Tibial artery (tissue), 4 donors: ENCODE measurements around the gene OR6M1.

Experiments
- DNase-seq, 2 donors: peaks; one replicate each; pipeline ENCODE4 v3.0.0-alpha.2; 2019
- H3K27ac ChIP-seq, 2 donors: fragments of 200-600 bp; sonication (generic) in 1 of 2; 1 replicate in 1 of 2; 2 replicates in 1 of 2; pipeline ENCODE4 v1.5.1; 2018 to 2019; ENCODE audit warnings: mild to moderate bottlenecking in 1 of 2
- H3K27me3 ChIP-seq, 2 donors: fragments of 200-600 bp; sonication (generic) in 1 of 2; one replicate each; pipeline versions ENCODE4 v1.5.1 to v1.6.0; 2016 to 2019
- H3K36me3 ChIP-seq, 3 donors: fragments of 200-600 bp; sonication (generic) in 2 of 3; one replicate each; pipeline ENCODE4 v1.5.1; 2016 to 2019; ENCODE audit warnings: mild to moderate bottlenecking in 2 of 3
- H3K4me1 ChIP-seq, 4 donors: fragments of 200-600 bp; sonication (generic) in 2 of 4; 1 replicate in 3 of 4; 2 replicates in 1 of 4; pipeline ENCODE4 v1.5.1; 2016 to 2019
- H3K4me3 ChIP-seq, 2 donors: fragments of 200-600 bp; sonication (generic) in 1 of 2; 1 replicate in 1 of 2; 2 replicates in 1 of 2; pipeline ENCODE4 v1.5.1; 2018 to 2019; ENCODE audit warnings: mild to moderate bottlenecking in 2 of 2
- H3K9me3 ChIP-seq, 3 donors: fragments of 200-600 bp; sonication (generic) in 1 of 3; one replicate each; pipeline ENCODE4 v1.5.1; 2016 to 2019
- intact Hi-C: fragments of 100-400 bp; cut with DNase I; formaldehyde crosslinking; loops from one replicate; pipeline ENCODE4 v1.15.0; 2023; ENCODE audit warnings: low total_unique reads
- TF ChIP-seq, protein P1 (sequence below), 2 experiments: fragments of 200-600 bp in 1 of 2; fragments of 450-650 bp in 1 of 2; IDR thresholded peaks; one replicate each; pipeline ENCODE4 v1.5.1; 2017 to 2019; ENCODE audit warnings: antibody characterized with exemption in 2 of 2, mild to moderate bottlenecking in 1 of 2, moderate library complexity in 1 of 2

OR6M1 gene

DNA sequence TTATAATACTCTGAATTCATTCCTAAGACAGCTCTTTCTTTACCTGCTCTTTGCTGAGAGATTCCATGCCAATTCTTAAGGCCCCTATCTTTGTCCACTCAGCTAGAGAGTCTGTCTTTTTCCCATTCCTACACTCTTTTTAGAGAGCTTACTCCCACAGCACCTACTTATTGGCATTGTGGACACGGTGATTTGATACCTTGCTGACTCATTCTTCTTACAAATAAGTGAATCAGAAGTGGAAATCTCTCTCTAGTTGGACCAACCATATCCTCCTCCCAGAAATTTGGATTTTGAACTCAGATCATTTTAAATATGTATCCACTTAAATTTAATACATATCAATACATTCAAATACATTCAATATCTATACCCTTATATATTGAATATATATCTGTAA is 32.5 kb upstream of the OR6M1 start:
- H3K27ac ChIP-seq = no peak overlapping the region
- no peaks in the 10 kb centered on the region for H3K27me3 ChIP-seq
- H3K4me3 ChIP-seq = no peak overlapping the region
- intact Hi-C loops = no loop called here
- no peak for DNase-seq
- no peaks in the 10 kb centered on the region for H3K36me3 ChIP-seq
- H3K9me3 ChIP-seq = no peaks in the 10 kb centered on the region
- H3K4me1 ChIP-seq = no peaks in the 10 kb centered on the region
- TF ChIP-seq, protein P1, sequence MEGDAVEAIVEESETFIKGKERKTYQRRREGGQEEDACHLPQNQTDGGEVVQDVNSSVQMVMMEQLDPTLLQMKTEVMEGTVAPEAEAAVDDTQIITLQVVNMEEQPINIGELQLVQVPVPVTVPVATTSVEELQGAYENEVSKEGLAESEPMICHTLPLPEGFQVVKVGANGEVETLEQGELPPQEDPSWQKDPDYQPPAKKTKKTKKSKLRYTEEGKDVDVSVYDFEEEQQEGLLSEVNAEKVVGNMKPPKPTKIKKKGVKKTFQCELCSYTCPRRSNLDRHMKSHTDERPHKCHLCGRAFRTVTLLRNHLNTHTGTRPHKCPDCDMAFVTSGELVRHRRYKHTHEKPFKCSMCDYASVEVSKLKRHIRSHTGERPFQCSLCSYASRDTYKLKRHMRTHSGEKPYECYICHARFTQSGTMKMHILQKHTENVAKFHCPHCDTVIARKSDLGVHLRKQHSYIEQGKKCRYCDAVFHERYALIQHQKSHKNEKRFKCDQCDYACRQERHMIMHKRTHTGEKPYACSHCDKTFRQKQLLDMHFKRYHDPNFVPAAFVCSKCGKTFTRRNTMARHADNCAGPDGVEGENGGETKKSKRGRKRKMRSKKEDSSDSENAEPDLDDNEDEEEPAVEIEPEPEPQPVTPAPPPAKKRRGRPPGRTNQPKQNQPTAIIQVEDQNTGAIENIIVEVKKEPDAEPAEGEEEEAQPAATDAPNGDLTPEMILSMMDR (IDR thresholded peaks at IDR 0.05) = no peak

DNA sequence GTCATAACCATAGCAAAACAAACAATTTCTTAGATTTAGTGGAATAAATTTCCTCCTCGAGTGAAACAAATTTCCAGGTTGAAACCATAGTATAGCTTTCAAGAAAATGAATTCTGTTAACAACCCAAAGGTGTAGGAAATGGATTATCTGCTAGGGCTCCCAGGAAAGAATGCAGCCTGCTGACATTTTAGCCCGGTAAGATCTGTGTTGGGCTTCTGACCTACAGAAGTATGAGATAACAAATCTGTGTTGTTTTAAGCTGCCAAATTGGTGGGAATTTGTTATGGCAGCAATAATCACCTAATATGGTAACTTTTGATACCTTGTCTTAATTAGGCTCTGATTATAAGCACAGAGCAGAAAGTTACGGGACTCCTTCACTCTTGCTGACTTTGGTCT is 32.0 kb upstream of the OR6M1 start:
- TF ChIP-seq, protein P1 (IDR thresholded peaks at IDR 0.05) = no peak
- H3K4me1 ChIP-seq = no peaks in the 10 kb centered on the region
- DNase-seq = no peak
- no peak overlapping the region for H3K4me3 ChIP-seq
- no peaks in the 10 kb centered on the region for H3K36me3 ChIP-seq
- H3K27me3 ChIP-seq = no peaks in the 10 kb centered on the region
- H3K9me3 ChIP-seq = no peaks in the 10 kb centered on the region
- H3K27ac ChIP-seq = no peak overlapping the region
- intact Hi-C loops = no loop called here

DNA sequence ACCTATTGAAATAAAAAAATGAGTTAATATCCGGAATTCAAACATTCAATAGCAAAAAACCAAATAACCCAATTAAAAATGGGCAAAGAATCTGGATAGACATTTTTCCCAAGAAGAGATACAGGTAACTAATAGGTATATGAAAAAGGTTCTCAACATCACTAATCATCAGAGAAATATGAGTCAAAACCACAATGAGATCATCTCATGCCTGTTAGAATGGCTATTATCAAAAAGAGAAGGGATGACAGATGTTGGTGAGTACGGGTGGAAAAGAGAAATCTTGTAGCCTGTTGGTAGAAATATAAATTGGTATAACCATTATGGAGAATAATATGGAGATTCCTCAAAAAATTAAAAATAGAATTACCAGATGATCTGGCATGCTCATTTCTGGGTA is 26.9 kb upstream of the OR6M1 start:
- H3K9me3 ChIP-seq = no peaks in the 10 kb centered on the region
- TF ChIP-seq, protein P1 (IDR thresholded peaks at IDR 0.05) = no peak
- no peaks in the 10 kb centered on the region for H3K36me3 ChIP-seq
- no peaks in the 10 kb centered on the region for H3K4me1 ChIP-seq
- H3K4me3 ChIP-seq = no peak overlapping the region
- no peak for DNase-seq
- intact Hi-C loops = no loop called here
- H3K27me3 ChIP-seq = no peaks in the 10 kb centered on the region
- H3K27ac ChIP-seq = no peak overlapping the region

DNA sequence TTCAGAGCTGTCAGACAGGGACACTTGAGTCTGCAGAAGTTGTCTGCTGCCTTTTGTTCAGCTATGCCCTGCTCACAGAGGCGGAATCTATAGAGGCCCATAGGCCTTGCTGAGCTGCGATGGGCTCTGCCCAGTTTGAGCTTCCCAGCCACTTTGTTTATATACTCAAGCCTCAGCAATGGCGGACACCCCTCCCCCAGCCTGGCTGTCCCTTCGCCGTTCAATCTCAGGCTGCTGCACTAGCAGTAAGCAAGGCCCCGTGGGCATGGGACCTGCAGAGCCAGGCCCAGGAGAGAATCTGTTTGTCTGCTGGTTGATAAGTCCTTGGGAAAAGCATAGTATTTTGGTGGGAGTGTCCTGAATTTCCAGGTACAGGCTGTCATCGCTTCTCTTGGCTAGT is 23.6 kb upstream of the OR6M1 start:
- Histone ChIP-seq H3K27ac (no peak overlapping the region), H3K4me1 (no peaks in the 10 kb centered on the region), H3K36me3 (no peaks in the 10 kb centered on the region), H3K4me3 (no peak overlapping the region), H3K27me3 (no peaks in the 10 kb centered on the region), H3K9me3 (no peaks in the 10 kb centered on the region)
- TF ChIP-seq, protein P1 (IDR thresholded peaks at IDR 0.05) = no peak
- intact Hi-C loops = no loop called here
- no peak for DNase-seq

DNA sequence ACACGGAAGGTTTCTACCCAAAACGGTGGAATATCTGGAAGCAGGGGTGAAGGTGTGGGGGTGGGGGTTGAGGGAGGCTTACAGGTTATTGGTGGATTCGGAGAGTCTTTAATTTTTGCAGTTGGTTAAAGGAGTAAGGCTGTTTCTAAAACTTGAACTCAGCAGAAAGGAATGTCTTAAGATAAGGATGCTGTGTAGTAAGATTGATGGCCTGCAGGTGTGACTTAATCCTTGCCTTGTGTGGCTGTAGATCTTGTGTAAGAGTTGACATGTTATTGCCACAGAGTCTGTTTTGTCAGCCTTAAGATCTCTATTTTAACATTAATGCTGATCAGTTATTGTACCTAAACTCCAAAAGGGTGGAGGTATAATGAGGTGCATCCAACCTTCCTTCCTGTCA is 16.4 kb upstream of the OR6M1 start:
- TF ChIP-seq, protein P1 (IDR thresholded peaks at IDR 0.05) = no peak
- H3K27me3 ChIP-seq = no peaks in the 10 kb centered on the region
- no peak for DNase-seq
- H3K4me1 ChIP-seq = no peaks in the 10 kb centered on the region
- H3K9me3 ChIP-seq = no peaks in the 10 kb centered on the region
- H3K4me3 ChIP-seq = no peak overlapping the region
- no peak overlapping the region for H3K27ac ChIP-seq
- H3K36me3 ChIP-seq = no peaks in the 10 kb centered on the region
- intact Hi-C loops = no loop called here

DNA sequence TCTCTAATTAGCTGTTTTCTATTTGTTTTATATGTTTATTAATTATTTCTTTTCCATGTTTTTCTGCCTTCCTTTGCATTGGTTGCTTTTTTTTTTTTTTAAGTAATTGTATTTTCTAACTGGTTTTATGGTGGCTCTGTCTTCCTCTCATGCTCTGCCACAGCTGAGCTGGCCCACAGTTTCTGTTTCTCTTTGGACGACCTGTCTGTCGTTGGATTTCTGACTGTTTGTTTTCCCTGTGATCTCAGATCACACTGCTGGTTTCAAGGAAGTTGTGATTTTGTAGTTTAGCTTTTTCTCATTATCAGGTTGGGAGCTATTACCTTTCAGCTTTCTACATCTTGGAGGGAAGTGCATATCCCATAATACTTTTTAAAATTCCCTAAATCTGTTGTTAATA is 15.9 kb upstream of the OR6M1 start:
- no peak overlapping the region for H3K4me3 ChIP-seq
- H3K4me1 ChIP-seq = no peaks in the 10 kb centered on the region
- TF ChIP-seq, protein P1 (IDR thresholded peaks at IDR 0.05) = no peak
- DNase-seq = no peak
- no peaks in the 10 kb centered on the region for H3K36me3 ChIP-seq
- H3K27me3 ChIP-seq = no peaks in the 10 kb centered on the region
- H3K27ac ChIP-seq = no peak overlapping the region
- intact Hi-C loops = no loop called here
- no peaks in the 10 kb centered on the region for H3K9me3 ChIP-seq
